Gastroesophageal sphincter (tissue), 3 donors: ENCODE measurements around the gene CERCAM.

Experiments used
- EP300 ChIP-seq: sonication (generic); formaldehyde crosslinking; IDR thresholded peaks from one replicate; pipeline ENCODE4 v1.6.1; 2017; ENCODE audit warnings: antibody characterized with exemption, mild to moderate bottlenecking
- POLR2AphosphoS5 ChIP-seq: sonication (generic); formaldehyde crosslinking; IDR thresholded peaks from one replicate; pipeline ENCODE4 v1.6.1; 2017; ENCODE audit warnings: antibody characterized with exemption
- TF ChIP-seq, protein P1 (sequence below), 4 experiments: fragments of 200-600 bp in 2 of 4; fragments of 450-650 bp in 2 of 4; sonication (generic) in 1 of 4; IDR thresholded peaks; one replicate each; pipeline ENCODE4 v1.5.1; 2017 to 2019; ENCODE audit warnings: antibody characterized with exemption in 4 of 4, mild to moderate bottlenecking in 2 of 4, moderate library complexity in 2 of 4

DNA sequence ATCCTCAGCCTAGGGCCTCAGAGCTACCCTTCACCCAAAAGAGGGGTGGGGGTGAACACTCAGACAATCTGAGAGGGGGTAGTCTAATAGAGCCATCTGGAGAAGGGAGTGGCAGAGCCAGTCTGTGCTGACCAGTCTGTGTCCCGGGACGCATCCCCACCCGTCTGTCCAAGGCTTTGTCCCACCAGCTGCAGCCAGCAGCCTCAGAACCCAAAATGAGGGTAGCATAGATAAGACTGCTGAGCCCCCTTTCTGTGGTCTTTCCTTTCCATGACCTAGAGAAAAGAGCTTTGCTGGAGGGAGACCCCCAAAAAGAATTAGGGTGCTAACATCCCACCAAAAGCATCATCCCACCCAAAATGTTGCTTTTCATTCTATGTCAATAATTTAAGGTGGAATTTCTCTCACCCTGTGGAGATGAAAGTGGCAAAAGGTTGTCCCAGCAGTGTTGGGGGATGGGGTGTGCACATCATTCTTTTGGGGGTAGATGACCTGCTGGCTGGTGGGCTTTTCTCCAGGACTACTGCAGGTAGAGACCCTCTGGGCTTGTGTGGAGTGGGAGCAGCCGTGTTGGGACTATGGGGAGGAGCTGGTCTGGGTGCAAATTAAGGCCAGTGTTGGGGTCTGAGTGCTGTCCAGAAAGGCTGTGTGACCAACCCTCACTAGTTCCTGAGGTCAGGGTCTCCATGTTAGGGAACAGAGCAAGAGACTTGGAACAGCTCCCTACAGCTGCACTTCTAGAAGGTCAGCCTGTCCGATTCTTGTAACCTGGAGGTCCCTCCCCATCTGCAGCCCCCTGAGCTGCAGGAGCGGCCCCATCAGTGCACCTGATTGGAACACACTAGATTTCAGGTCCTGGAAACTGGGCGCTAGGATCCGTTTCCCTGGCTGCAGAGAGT is 29.6 kb upstream of the CERCAM start:
- TF ChIP-seq EP300 (no peak), POLR2AphosphoS5 (no peak)
- TF ChIP-seq, protein P1, sequence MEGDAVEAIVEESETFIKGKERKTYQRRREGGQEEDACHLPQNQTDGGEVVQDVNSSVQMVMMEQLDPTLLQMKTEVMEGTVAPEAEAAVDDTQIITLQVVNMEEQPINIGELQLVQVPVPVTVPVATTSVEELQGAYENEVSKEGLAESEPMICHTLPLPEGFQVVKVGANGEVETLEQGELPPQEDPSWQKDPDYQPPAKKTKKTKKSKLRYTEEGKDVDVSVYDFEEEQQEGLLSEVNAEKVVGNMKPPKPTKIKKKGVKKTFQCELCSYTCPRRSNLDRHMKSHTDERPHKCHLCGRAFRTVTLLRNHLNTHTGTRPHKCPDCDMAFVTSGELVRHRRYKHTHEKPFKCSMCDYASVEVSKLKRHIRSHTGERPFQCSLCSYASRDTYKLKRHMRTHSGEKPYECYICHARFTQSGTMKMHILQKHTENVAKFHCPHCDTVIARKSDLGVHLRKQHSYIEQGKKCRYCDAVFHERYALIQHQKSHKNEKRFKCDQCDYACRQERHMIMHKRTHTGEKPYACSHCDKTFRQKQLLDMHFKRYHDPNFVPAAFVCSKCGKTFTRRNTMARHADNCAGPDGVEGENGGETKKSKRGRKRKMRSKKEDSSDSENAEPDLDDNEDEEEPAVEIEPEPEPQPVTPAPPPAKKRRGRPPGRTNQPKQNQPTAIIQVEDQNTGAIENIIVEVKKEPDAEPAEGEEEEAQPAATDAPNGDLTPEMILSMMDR (IDR thresholded peaks at IDR 0.05), result no peak
